Measurements from ENCODE around the gene PTTG1IP2.

The PTTG1IP2 gene

GRCh38 chr7:90520484-90520883 lies 51.0 kb downstream of the PTTG1IP2 start:
- TF ChIP-seq CTCF (IDR thresholded peaks at IDR 0.05; ENCODE audit: low read depth, low read length) (peak; percentile 39), MAX (IDR thresholded peaks at IDR 0.05; ENCODE audit: low read depth, low read length) (no peak), MYC (IDR thresholded peaks at IDR 0.05; ENCODE audit: low read depth, low read length) (no peak), POLR2A (IDR thresholded peaks at IDR 0.05; ENCODE audit: extremely low read depth, insufficient read length) (no peak)
- no peak overlapping the region for H3K4me3 ChIP-seq (ENCODE audit: low read depth, low read length)
- peak; percentile 19 for DNase-seq (ENCODE audit: low read depth)

GRCh38 chr7:90530263-90530662 lies 60.8 kb downstream of the PTTG1IP2 start:
- DNase-seq (ENCODE audit: low read depth): peak; percentile 25
- TF ChIP-seq MYC (IDR thresholded peaks at IDR 0.05; ENCODE audit: low read depth, low read length): no peak
- no peak for TF ChIP-seq CTCF (IDR thresholded peaks at IDR 0.05; ENCODE audit: low read depth, low read length)
- TF ChIP-seq POLR2A (IDR thresholded peaks at IDR 0.05; ENCODE audit: extremely low read depth, insufficient read length): no peak
- TF ChIP-seq MAX (IDR thresholded peaks at IDR 0.05; ENCODE audit: low read depth, low read length): no peak
- no peak overlapping the region for H3K4me3 ChIP-seq (ENCODE audit: low read depth, low read length)

- DNase-seq (ENCODE audit: low read depth): no peak
- TF ChIP-seq POLR2A (IDR thresholded peaks at IDR 0.05; ENCODE audit: extremely low read depth, insufficient read length): no peak
- no peak overlapping the region for H3K4me3 ChIP-seq (ENCODE audit: low read depth, low read length)
Measured at GRCh38 chr7:90532231-90532929, 62.9 kb downstream of the PTTG1IP2 start.

GRCh38 chr7:90536449-90536848 lies 67.0 kb downstream of the PTTG1IP2 start:
- TF ChIP-seq CTCF (IDR thresholded peaks at IDR 0.05; ENCODE audit: low read depth, low read length) (no peak), MYC (IDR thresholded peaks at IDR 0.05; ENCODE audit: low read depth, low read length) (no peak), POLR2A (IDR thresholded peaks at IDR 0.05; ENCODE audit: extremely low read depth, insufficient read length) (no peak), MAX (IDR thresholded peaks at IDR 0.05; ENCODE audit: low read depth, low read length) (no peak)
- peak; percentile 28 for DNase-seq (ENCODE audit: low read depth)
- H3K4me3 ChIP-seq (ENCODE audit: low read depth, low read length): no peak overlapping the region

- TF ChIP-seq MYC (IDR thresholded peaks at IDR 0.05; ENCODE audit: low read depth, low read length) (no peak), CTCF (IDR thresholded peaks at IDR 0.05; ENCODE audit: low read depth, low read length) (no peak), MAX (IDR thresholded peaks at IDR 0.05; ENCODE audit: low read depth, low read length) (no peak), POLR2A (IDR thresholded peaks at IDR 0.05; ENCODE audit: extremely low read depth, insufficient read length) (no peak)
- no peak for DNase-seq (ENCODE audit: low read depth)
- no peak overlapping the region for H3K4me3 ChIP-seq (ENCODE audit: low read depth, low read length)
Measured at GRCh38 chr7:90538405-90538804, 69.0 kb downstream of the PTTG1IP2 start.

- DNase-seq (ENCODE audit: low read depth): no peak
- TF ChIP-seq MYC (IDR thresholded peaks at IDR 0.05; ENCODE audit: low read depth, low read length): no peak
- no peak for TF ChIP-seq POLR2A (IDR thresholded peaks at IDR 0.05; ENCODE audit: extremely low read depth, insufficient read length)
- no peak for TF ChIP-seq CTCF (IDR thresholded peaks at IDR 0.05; ENCODE audit: low read depth, low read length)
- no peak for TF ChIP-seq MAX (IDR thresholded peaks at IDR 0.05; ENCODE audit: low read depth, low read length)
Measured at GRCh38 chr7:90540406-90540805, 71.0 kb downstream of the PTTG1IP2 start.

More at GRCh38 chr7:90540406-90540805, 71.0 kb downstream of the PTTG1IP2 start:
- H3K4me3 ChIP-seq (ENCODE audit: low read depth, low read length): no peak overlapping the region

Measured in NB4 (cell line).